ENCODE measurements around the gene SDK1.

Gene SDK1

GRCh38 chr7:3592401-3593134 lies 291.5 kb downstream of the SDK1 start:
- DNase-seq: no peak

GRCh38 chr7:3594901-3595300 lies 293.8 kb downstream of the SDK1 start:
- DNase-seq: no peak

GRCh38 chr7:3598854-3599253 lies 297.8 kb downstream of the SDK1 start:
- no peak for DNase-seq

- DNase-seq: no peak
Observed at GRCh38 chr7:3605222-3605621, 304.2 kb downstream of the SDK1 start.

GRCh38 chr7:3606436-3606835 lies 305.4 kb downstream of the SDK1 start:
- DNase-seq: no peak

GRCh38 chr7:3607847-3608246 lies 306.8 kb downstream of the SDK1 start:
- DNase-seq: no peak

- peak; percentile 72 for DNase-seq
Observed at GRCh38 chr7:3616306-3616705, 315.3 kb downstream of the SDK1 start.

GRCh38 chr7:3630081-3630480 lies 329.0 kb downstream of the SDK1 start:
- no peak for DNase-seq

GRCh38 chr7:3634396-3634795 lies 333.3 kb downstream of the SDK1 start:
- no peak for DNase-seq

GRCh38 chr7:3636131-3636860 lies 335.2 kb downstream of the SDK1 start:
- DNase-seq: no peak

GRCh38 chr7:3639253-3639652 lies 338.2 kb downstream of the SDK1 start:
- DNase-seq: no peak

GRCh38 chr7:3641582-3641981 lies 340.5 kb downstream of the SDK1 start:
- DNase-seq: no peak

GRCh38 chr7:3643091-3643490 lies 342.0 kb downstream of the SDK1 start:
- DNase-seq: no peak

GRCh38 chr7:3648276-3648675 lies 347.2 kb downstream of the SDK1 start:
- no peak for DNase-seq

- no peak for DNase-seq
Observed at GRCh38 chr7:3649250-3649649, 348.2 kb downstream of the SDK1 start.

- no peak for DNase-seq
Observed at GRCh38 chr7:3649678-3650440, 348.8 kb downstream of the SDK1 start.

- no peak for DNase-seq
Observed at GRCh38 chr7:3650844-3651243, 349.8 kb downstream of the SDK1 start.

GRCh38 chr7:3655635-3656034 lies 354.6 kb downstream of the SDK1 start:
- DNase-seq: no peak

GRCh38 chr7:3657206-3657605 lies 356.2 kb downstream of the SDK1 start:
- no peak for DNase-seq

- DNase-seq: no peak
Observed at GRCh38 chr7:3668743-3669142, 367.7 kb downstream of the SDK1 start.

- no peak for DNase-seq
Observed at GRCh38 chr7:3670898-3671297, 369.8 kb downstream of the SDK1 start.

- no peak for DNase-seq
Observed at GRCh38 chr7:3673524-3673923, 372.5 kb downstream of the SDK1 start.

GRCh38 chr7:3678314-3678810 lies 377.3 kb downstream of the SDK1 start:
- no peak for DNase-seq

Data from NCI-H1436 (cell line).